H54 (cell line): ENCODE results near the gene SERPINA10.

Experiments
- DNase-seq: peaks from one replicate; pipeline ENCODE4 v3.0.0; 2011; ENCODE audit warnings: low spot score, mixed read lengths; ENCODE audit not compliant: insufficient read length
- FAIRE-seq: peaks from 3 replicates; lab custom pipeline; 2011; peaks lifted over from hg19 to GRCh38; lab: Jason Lieb, UNC
- POLR2A ChIP-seq: IDR thresholded peaks from 2 replicates; pipeline ENCODE4 v1.6.1; 2011; ENCODE audit warnings: low read depth, mild to moderate bottlenecking, low read length

Gene SERPINA10

GRCh38 chr14:94322648-94323570, 29.8 kb upstream of the SERPINA10 start, which contains the start of gene SERPINA6:
Gene SERPINA6 (minus strand): TSS chr14:94323336. CDS start chr14:94314648, 8,688 bp downstream.
- no peak for TF ChIP-seq POLR2A

GRCh38 chr14:94321421-94322271, 28.6 kb upstream of the SERPINA10 start:
- TF ChIP-seq POLR2A: no peak
- DNase-seq (no peak), FAIRE-seq (no peak)

More at GRCh38 chr14:94322648-94323570, 29.8 kb upstream of the SERPINA10 start, which contains the start of gene SERPINA6:
- FAIRE-seq: no peak
- DNase-seq: no peak

GRCh38 chr14:94320243-94320642, 27.2 kb upstream of the SERPINA10 start:
- no peak for FAIRE-seq
- no peak for DNase-seq
- TF ChIP-seq POLR2A: no peak

- no peak for FAIRE-seq
- DNase-seq: no peak
- no peak for TF ChIP-seq POLR2A
These were observed 24.2 kb upstream of the SERPINA10 start for GRCh38 chr14:94317259-94317658.

- TF ChIP-seq POLR2A: no peak
- DNase-seq (no peak), FAIRE-seq (no peak)
These were observed 23.6 kb upstream of the SERPINA10 start for GRCh38 chr14:94316692-94317091.

GRCh38 chr14:94314890-94315289, 21.8 kb upstream of the SERPINA10 start:
- FAIRE-seq (no peak), DNase-seq (no peak)
- no peak for TF ChIP-seq POLR2A

GRCh38 chr14:94313991-94314655, 21.1 kb upstream of the SERPINA10 start:
- no peak for FAIRE-seq
- no peak for DNase-seq
- TF ChIP-seq POLR2A: no peak

- FAIRE-seq: no peak
- TF ChIP-seq POLR2A: no peak
- no peak for DNase-seq
These were observed 19.6 kb upstream of the SERPINA10 start for GRCh38 chr14:94312481-94313246.

- no peak for FAIRE-seq
- TF ChIP-seq POLR2A: no peak
- no peak for DNase-seq
These were observed 17.2 kb upstream of the SERPINA10 start for GRCh38 chr14:94310248-94310647.

GRCh38 chr14:94309721-94310120, 16.7 kb upstream of the SERPINA10 start:
- DNase-seq (no peak), FAIRE-seq (no peak)
- no peak for TF ChIP-seq POLR2A

- no peak for FAIRE-seq
- DNase-seq: no peak
- TF ChIP-seq POLR2A: no peak
These were observed 14.4 kb upstream of the SERPINA10 start for GRCh38 chr14:94307410-94307992.

- no peak for TF ChIP-seq POLR2A
- no peak for DNase-seq
- FAIRE-seq: no peak
These were observed 13.2 kb upstream of the SERPINA10 start for GRCh38 chr14:94306047-94306978.
